ENCODE data around the gene GBF1. TPM values are rescaled to one million over a fixed set of nuclear protein-coding genes. Genes with fewer than 3 reads are reported as not detected.
A peak's percentile ranks its signal among the peaks of the same experiment; 100 is the strongest.

GBF1 gene
- total RNA-seq, 1 donor, result 52.1 TPM

DNA sequence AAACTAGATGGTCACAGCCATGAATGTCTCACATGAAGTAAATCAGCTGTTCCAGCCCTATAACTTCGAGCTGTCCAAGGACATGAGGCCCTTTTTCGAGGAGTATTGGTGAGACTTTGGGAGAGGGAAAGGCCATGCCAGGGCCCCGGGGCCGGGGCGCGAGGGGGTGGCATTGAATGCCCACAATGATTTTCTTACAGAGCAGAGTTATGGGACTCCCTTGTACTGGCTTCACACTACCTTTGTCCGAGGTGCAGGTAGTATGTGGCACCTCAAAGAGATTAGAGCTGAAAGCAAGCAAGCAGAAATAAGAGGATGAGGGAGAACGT is 18.8 kb upstream of the GBF1 start:
- H3K4me3 ChIP-seq (ENCODE audit: low read depth, low read length), result peak overlapping the region; percentile 54
- DNase-seq (ENCODE audit: low read depth), result no peak
- TF ChIP-seq, protein P1, sequence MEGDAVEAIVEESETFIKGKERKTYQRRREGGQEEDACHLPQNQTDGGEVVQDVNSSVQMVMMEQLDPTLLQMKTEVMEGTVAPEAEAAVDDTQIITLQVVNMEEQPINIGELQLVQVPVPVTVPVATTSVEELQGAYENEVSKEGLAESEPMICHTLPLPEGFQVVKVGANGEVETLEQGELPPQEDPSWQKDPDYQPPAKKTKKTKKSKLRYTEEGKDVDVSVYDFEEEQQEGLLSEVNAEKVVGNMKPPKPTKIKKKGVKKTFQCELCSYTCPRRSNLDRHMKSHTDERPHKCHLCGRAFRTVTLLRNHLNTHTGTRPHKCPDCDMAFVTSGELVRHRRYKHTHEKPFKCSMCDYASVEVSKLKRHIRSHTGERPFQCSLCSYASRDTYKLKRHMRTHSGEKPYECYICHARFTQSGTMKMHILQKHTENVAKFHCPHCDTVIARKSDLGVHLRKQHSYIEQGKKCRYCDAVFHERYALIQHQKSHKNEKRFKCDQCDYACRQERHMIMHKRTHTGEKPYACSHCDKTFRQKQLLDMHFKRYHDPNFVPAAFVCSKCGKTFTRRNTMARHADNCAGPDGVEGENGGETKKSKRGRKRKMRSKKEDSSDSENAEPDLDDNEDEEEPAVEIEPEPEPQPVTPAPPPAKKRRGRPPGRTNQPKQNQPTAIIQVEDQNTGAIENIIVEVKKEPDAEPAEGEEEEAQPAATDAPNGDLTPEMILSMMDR (IDR thresholded peaks at IDR 0.05; ENCODE audit: insufficient read depth, low read length), result no peak

DNA sequence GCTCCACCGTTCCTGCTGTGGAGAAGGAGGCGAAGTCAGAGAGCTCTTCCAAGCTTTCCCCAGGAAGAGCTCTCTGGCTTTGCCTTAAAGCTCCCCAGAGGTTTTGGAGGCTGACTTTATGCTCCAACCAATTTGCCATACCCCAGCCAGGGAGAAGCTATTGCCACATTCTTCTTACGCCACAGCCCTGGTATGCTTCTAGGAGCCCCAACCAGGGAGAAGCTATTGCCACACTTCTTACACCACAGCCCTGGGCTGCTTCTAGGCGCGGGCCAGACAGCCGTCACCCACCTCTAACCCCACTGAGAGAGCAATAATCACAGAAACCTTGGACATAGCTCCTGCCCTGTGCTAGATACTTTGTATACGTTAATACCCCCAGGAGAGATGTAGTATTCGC is 18.3 kb upstream of the GBF1 start:
- TF ChIP-seq, protein P1 (IDR thresholded peaks at IDR 0.05; ENCODE audit: insufficient read depth, low read length), result no peak
- H3K4me3 ChIP-seq (ENCODE audit: low read depth, low read length), result no peak overlapping the region
- peak; percentile 86 for DNase-seq (ENCODE audit: low read depth)

DNA sequence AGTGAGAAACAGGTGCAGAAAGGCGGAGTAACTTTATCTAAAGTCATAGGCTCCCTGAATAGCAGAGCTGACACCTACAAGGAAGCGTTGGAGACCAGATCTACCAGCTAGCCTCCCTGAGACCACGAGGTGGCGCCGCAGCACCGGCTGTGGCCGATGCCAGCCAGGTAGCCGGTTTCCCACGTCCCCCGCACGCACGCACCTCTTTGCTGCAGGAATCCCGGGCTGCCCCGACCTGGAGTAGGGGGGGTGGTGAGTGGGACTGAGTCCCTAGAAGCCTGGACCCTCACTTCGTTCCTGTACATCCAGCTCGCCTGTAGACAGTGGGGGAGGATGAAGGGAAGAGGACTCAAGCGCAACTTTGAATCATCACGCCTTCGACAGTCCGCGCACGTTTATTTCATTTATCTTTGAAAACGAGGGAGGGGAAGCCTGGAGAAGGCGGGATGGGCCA is 15.5 kb upstream of the GBF1 start:
- DNase-seq (ENCODE audit: low read depth), result peak; percentile 76
- TF ChIP-seq, protein P1 (IDR thresholded peaks at IDR 0.05; ENCODE audit: insufficient read depth, low read length), result peak; percentile 94
- peak overlapping the region; percentile 52 for H3K4me3 ChIP-seq (ENCODE audit: low read depth, low read length)

DNA sequence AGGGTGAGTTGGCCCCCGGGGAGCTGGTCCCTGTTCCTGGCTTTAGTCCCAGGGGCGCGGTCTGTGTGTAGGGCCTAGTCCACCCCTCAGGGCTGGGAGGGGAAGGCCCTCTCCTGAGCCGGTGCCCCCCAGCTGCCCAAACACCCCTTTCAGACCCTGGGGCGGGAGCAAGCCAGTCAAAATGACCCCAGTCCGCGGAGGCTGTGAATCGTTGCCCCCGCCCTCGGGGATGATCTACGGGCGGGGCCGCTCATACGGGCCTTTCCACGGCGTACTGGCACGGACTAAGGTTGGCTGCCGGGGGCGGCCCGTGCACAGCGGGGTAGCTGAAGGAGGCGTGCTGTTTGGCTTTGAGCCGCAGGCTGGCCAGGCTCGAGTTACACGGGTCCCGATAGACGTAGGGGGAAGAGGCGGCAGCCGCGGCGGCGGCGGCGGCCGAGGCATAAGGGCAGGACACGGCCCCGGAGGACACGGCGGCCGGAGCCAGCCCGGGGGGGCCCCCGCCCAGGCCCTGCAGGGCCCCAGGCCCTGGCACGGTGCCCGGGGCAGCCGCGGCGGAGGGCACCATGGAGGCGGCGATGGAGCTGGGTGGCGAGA is 15.0 kb upstream of the GBF1 start:
- H3K4me3 ChIP-seq (ENCODE audit: low read depth, low read length), result peak overlapping the region; percentile 42
- peak; percentile 50 for DNase-seq (ENCODE audit: low read depth)

DNA sequence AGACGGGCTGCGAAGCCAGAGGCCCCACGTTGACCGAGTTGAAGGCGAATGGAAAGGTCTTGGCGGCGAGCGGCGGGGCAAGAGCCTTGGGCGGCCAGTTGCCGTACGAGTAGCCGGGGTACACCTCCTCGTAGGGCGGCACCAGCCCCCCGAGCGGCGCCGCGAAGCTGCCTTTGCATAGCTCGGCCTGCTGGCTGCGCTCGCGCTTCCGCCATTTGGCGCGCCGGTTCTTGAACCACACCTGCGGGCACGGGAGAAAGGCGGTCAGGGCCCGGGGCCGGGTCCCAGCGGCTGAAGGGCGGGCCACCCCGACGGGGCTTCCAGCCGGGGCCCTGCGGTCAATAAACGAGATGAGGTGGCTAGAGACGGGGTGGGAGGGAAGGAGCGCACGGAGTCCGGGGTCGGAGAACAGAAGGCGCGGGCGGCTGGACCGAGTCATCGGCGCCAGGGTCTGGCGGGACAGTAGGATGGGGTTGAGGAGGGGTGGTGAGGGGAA is 14.4 kb upstream of the GBF1 start:
- peak overlapping the region; percentile 42 for H3K4me3 ChIP-seq (ENCODE audit: low read depth, low read length)
- TF ChIP-seq, protein P1 (IDR thresholded peaks at IDR 0.05; ENCODE audit: insufficient read depth, low read length), result peak; percentile 22
- no peak for DNase-seq (ENCODE audit: low read depth)

More for the DNA sequence above, 15.0 kb upstream of the GBF1 start:
- TF ChIP-seq, protein P1 (IDR thresholded peaks at IDR 0.05; ENCODE audit: insufficient read depth, low read length), result no peak

DNA sequence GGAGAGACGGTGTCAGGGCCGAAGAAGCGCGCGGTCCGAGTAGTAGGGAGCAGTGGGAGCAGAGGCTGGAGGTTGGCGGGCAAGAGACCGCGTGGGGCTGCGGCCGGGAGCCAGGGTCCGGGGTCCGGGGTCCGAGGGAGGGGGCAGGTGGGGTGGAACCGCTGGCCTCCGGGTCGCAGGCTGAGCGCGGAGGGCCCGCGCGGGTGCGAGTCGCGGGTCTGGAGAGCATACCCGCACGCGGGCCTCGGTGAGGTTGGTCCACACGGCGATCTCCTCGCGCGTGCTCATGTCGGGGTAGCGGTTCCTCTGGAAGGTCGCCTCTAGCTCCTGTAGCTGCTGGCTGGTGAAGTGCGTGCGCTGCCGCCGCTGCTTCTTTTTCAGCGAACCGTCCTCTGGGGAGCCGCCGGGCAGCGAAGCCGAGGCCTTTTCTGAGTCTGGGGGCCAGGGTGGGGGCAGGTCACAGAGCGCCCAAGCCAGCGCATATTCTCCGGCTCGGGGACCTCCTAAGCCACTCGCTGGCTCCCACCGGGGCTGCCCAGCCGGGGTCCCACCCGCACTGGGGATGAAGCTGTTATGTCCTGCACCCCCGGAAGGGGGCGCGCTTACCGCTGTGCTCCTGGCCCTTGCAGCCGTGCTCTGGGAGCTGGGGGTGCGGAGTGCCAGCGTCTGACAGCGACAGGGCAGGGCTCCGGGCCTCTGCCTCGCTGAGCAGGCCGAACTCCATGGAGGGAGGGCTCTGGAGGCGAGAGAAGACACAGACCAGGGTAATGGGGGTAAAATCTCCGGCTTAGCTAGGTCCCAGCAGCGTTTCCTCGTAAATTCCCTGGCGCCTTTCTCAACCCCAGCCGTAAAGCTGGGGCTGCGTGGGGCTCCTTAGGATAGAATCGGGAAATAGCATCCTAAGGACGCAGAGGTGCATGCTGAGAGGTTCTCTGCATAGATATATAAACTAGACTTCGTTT is 13.7 kb upstream of the GBF1 start:
- DNase-seq (ENCODE audit: low read depth), result no peak
- TF ChIP-seq, protein P1 (IDR thresholded peaks at IDR 0.05; ENCODE audit: insufficient read depth, low read length), result peak; percentile 69
- no peak overlapping the region for H3K4me3 ChIP-seq (ENCODE audit: low read depth, low read length)
